Muscle layer of colon (tissue), 2 donors: ENCODE results near the gene CMIP.
"Not testable (repeated sequence)": the region's sequence is repeated elsewhere in the genome, so short reads cannot be mapped to it uniquely, and the experiment has no call there.

ENCODE experiments used
- H3K27ac ChIP-seq: one replicate; pipeline ENCODE4 v1.7.0; 2013; ENCODE audit warnings: low read depth, mild to moderate bottlenecking, low read length, moderate library complexity
- H3K27me3 ChIP-seq, 2 donors: one replicate each; pipeline ENCODE4 v1.7.0; 2013; ENCODE audit warnings: low read length in 2 of 2, mild to moderate bottlenecking in 2 of 2; ENCODE audit not compliant: insufficient read depth in 2 of 2, control insufficient read depth in 1 of 2
- H3K36me3 ChIP-seq: one replicate; pipeline ENCODE4 v1.7.0; 2013; ENCODE audit warnings: mild to moderate bottlenecking, low read length; ENCODE audit not compliant: insufficient read depth
- H3K4me1 ChIP-seq: one replicate; pipeline ENCODE4 v1.7.0; 2013; ENCODE audit warnings: mild to moderate bottlenecking, low read length; ENCODE audit not compliant: insufficient read depth
- H3K4me3 ChIP-seq, 2 donors: one replicate each; pipeline ENCODE4 v1.7.0; 2013; ENCODE audit warnings: low read length in 2 of 2, low read depth in 1 of 2, mild to moderate bottlenecking in 1 of 2, moderate library complexity in 1 of 2
- H3K9ac ChIP-seq: one replicate; pipeline ENCODE4 v1.7.0; 2013; ENCODE audit warnings: low read length
- H3K9me3 ChIP-seq: one replicate; pipeline ENCODE4 v1.7.0; 2013; ENCODE audit warnings: mild to moderate bottlenecking, low read length
- donor health status: abdominal sarcoma.
- donor health status: Adenocarcinoma of cecum.

CMIP gene

DNA sequence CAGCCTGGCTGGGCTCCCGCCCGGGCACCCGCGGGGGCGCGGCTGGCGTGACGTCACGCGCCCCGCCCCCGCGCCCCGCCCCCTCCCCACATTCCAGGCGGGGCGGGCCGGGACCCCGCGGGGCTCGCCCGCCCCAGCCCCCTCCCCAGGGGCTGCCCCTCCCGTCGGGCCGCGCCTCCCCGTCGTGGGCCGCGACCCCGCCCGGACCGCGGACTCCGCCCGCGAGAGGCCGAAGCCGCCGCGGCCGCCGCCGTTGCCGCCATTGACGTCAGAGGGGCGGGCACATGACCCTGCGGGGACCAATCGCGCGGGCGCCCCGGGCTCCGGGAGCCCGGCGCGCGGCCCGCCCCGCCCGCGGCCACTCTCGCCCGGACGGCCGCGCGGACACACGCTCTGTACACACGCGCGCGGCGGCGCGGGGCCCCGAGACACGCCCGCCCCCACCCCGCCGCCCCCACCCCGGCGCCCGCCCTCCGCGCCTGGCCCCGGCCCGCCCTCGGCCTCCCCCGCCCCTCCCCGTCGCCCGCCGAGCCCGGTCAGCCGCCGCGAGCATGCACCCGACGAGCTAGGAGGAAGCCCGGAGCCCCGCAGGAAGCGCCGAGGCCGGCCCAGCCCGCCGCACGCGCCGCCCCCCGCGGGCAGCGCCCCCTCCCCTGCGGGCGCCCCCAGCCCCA is at the start of gene CMIP:
CMIP (plus strand) TSS at position 361 of the 674 bp plus-strand sequence.
- H3K4me1 ChIP-seq = peaks cover 33% of the 10 kb centered on the region
- no peaks in the 10 kb centered on the region for H3K36me3 ChIP-seq
- H3K4me3 ChIP-seq = peak within 1 kb of the TSS; percentile 66 to 75
- H3K27me3 ChIP-seq = no peaks in the 10 kb centered on the region
- peak within 1 kb of the TSS; percentile 66 for H3K9ac ChIP-seq
- no peaks in the 10 kb centered on the region for H3K9me3 ChIP-seq
- H3K27ac ChIP-seq = peak within 1 kb of the TSS; percentile 86

DNA sequence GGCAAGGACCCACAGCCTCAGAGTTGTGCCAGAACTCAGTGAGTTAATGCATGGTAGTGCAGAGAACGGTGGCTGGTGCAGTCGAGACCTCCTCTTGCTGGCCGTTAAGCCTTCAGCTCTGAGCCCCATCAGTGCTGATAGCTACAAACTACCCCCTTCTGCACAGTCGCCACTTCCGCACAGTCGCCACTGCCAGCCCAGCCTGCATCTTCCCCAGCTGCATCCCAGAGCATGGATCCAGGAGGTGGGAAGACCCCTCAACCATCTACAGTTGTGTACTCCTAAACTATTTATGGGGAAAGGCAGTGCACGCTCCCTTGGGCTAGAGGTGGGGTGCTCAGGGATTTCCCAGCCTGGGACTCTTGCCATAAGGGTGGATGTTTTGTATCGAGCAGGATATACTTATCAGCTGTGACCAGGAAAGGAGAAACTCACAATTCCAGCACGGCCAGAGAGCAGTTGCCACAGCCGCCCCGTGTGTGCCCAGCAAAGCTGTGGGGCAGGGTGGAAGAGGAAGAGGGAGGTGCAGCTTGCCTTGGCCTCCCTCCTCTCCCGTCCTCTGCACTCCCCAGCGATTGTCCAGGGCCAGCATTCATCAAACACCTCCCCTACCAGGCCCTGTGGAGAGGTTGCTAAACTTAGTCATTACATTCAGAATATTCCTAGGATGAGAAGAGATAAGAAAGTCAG is 49.5 kb upstream of the CMIP start:
- no peaks in the 10 kb centered on the region for H3K9me3 ChIP-seq
- H3K4me1 ChIP-seq = no peaks in the 10 kb centered on the region
- H3K27me3 ChIP-seq = no peaks in the 10 kb centered on the region
- H3K27ac ChIP-seq = no peak overlapping the region
- no peak overlapping the region for H3K4me3 ChIP-seq
- no peak overlapping the region for H3K9ac ChIP-seq
- peaks cover 5% of the 10 kb centered on the region for H3K36me3 ChIP-seq

DNA sequence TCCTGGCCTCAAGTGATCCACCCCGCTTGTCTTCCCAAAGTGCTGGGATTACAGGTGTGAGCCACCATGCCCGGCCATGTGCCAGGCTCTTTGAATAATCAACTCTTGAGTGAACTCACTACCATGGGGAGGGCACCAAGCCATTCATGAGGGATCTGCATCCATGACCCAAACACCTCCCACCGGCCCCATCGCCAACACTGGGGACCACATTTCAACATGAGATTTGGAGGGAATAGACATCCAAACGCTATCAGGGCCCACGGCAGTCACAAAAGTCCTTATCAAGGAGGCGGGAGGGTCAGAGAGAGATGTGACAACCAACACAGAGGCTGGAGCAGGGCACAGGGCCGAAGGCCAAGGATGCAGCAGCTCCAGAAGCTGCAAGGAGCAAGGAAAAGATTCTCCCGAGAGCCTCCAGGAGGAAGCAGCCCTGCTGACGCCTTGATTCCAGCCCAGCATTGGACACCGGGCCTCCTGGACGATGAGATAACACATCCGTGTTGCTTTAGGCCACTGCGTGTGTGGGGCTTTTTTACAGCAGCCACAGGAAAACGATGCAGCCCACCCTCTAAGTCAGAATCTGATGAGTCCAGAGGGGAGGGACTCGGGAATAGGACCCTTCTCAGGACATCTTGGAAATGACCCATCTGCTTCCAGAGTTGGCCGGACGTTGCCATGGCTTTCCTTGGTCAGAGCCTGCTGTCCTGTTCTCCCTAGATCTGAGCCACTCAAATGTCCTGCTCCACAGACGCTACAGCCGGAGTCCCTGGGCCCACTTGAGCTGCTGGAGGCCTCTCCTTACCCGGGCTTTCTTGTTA is 47.3 kb upstream of the CMIP start:
- no peaks in the 10 kb centered on the region for H3K36me3 ChIP-seq
- H3K4me3 ChIP-seq = no peak overlapping the region
- H3K9ac ChIP-seq = no peak overlapping the region
- no peaks in the 10 kb centered on the region for H3K27me3 ChIP-seq
- no peaks in the 10 kb centered on the region for H3K4me1 ChIP-seq
- no peaks in the 10 kb centered on the region for H3K9me3 ChIP-seq
- H3K27ac ChIP-seq = no peak overlapping the region

DNA sequence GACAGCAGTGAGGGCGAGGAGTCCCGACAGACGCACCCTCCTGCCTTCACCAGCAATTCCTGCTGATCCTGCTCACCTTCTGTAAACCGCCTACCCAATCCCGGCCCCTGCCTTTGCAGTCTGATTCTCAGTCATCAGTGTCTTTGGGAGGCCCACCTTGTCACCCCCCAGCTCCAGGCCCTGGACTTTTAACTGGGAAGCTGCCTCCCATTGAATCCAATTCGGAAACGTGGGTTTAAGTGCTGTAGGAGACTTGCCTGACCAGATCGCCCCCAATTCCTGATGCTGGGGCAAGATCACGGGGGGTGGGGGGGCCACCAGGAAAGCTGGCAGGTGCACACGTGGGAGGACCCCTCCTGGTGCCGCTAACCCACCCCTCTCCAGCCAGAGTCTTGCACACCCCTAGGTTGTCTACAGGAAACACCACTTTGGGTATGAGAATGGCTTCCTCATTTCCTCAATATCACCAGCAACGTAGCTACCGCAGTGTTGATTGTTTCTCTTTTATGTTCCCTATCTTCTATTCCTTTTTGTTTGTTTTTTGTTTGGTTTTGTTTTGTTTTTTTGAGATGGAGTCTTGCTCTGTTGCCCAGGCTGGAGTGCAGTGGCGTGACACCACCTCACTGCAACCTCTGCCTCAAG is 46.6 kb upstream of the CMIP start:
- H3K4me1 ChIP-seq = no peaks in the 10 kb centered on the region
- no peak overlapping the region for H3K27ac ChIP-seq
- no peaks in the 10 kb centered on the region for H3K27me3 ChIP-seq
- no peaks in the 10 kb centered on the region for H3K36me3 ChIP-seq
- no peaks in the 10 kb centered on the region for H3K9me3 ChIP-seq
- H3K4me3 ChIP-seq = no peak overlapping the region
- no peak overlapping the region for H3K9ac ChIP-seq

DNA sequence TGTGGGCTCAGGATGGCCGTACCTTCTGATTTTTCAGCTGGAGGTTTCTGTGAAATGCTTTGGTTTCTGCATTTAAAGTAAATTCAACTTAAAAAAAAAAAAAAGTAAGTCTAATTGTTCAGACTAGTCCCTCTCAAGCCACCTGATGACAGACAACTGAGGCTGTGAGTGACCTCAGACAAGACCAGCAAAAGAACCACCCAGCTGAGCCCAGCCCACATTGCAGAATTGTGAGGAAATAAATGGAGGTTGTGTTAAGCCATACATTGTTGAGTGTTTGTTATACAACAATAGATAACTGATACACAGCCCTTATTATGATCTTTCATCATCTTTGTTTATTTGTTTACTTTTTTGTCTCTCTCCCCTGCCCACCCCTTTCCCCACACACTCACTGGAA is 44.7 kb upstream of the CMIP start:
- Histone ChIP-seq H3K4me1 (no peaks in the 10 kb centered on the region), H3K9ac (no peak overlapping the region), H3K27ac (no peak overlapping the region), H3K9me3 (no peaks in the 10 kb centered on the region), H3K36me3 (no peaks in the 10 kb centered on the region), H3K4me3 (no peak overlapping the region), H3K27me3 (no peaks in the 10 kb centered on the region)

DNA sequence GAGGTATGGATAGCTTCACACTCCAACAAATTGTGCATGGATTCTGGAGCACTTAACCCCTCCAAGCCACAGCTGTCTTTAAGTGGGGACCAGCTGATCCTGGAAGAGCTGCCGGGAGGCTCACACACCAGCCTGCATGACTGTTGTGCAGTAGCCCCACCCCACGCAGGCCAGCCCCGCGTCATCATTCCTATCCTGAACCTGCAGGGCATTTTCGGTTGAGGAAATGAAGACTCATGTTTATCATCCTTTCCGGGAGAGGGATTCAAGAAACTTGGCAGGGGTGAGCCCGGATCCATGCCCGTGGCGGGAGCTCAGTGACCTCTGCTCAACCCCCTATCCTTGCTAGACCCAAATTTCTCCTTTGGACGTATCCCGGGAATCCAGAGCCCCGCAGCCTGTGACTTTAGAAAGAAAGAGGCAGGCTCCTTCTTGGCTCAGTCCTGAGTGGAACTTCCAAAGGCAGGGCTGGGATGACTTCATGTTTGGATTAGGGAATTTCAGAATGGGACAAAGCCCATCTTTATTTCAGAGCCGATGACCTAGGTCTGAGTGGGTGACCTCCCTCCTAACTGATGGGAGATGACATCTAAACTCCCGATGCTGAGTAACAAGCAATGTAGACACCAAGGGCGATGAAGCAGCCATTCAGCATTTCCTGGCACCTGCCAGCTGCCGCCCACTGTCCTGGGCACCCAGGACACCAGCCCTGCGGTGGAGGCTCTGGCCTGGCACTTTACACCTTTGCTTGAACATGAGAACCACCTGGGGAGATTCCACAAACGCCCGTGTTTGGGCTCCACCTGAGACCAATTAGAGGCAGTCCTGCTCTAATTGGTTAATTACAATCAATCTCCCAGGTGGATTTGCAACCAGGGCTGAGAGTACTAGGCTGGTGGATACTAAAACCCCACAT is 43.3 kb upstream of the CMIP start:
- H3K9me3 ChIP-seq = no peaks in the 10 kb centered on the region
- H3K4me1 ChIP-seq = no peaks in the 10 kb centered on the region
- no peaks in the 10 kb centered on the region for H3K36me3 ChIP-seq
- H3K27me3 ChIP-seq = no peaks in the 10 kb centered on the region
- no peak overlapping the region for H3K27ac ChIP-seq
- no peak overlapping the region for H3K9ac ChIP-seq
- H3K4me3 ChIP-seq = no peak overlapping the region

DNA sequence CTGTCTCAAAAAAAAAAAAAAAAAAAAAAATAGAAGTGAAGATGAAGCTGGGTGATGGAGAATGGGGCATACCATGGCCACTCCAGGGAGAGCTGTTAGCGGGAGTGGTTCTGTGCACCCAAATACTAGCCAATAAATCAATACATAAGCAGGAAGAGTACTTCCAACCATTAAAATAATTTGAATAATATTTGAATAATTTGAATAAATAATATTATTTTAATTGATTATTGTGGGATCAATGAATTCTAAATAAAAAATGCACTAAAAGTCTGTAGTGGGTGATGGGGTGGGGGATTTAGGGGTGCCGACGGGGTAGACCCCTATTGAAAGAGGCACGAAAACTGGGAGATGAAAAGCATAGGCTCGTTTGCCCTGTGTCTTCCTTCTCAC is 41.4 kb upstream of the CMIP start:
- no peak overlapping the region for H3K4me3 ChIP-seq
- H3K27me3 ChIP-seq = no peaks in the 10 kb centered on the region
- no peak overlapping the region for H3K27ac ChIP-seq
- H3K9me3 ChIP-seq = no peaks in the 10 kb centered on the region
- H3K9ac ChIP-seq = no peak overlapping the region
- H3K4me1 ChIP-seq = no peaks in the 10 kb centered on the region
- H3K36me3 ChIP-seq = no peaks in the 10 kb centered on the region

DNA sequence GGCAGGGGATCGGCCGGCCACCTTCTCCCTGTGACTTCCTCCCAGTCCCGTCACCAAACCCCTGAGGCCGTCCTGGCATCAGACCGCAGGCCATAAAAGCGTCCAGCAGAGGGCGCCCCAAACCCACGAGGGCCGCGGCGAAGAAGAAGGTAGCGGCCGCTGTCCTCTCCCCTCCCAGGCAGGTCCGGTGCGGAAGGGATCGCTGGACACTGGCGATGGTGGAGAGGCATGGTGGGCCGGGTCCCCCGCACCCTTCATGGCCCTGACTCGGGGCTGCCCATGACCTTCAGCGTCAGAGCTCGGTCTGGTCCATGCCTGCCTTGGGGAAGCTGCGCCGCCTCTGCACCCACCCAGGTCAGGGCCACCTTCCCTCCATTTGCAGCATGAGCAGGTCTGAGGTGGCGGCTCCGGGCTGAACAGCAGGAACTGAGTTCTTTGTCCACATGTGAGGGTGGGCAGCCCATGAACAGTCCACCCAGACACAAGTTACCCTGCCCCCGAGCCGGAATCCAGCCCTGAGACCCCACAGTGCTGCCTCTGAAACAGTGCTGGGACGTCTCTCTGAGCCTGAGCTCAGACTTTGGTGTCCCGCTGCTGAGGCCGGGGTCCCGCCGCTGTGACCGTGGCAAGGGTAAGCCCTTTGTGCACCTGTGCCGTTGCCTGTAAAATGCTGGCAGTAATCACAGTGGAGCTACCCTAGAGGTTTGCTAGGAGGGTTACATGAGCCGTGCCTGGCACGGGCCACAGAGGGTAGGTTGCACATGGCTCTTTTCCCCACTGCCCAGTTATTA is 40.8 kb upstream of the CMIP start:
- no peaks in the 10 kb centered on the region for H3K9me3 ChIP-seq
- no peaks in the 10 kb centered on the region for H3K36me3 ChIP-seq
- peak overlapping the region; percentile 24 to 49 for H3K4me3 ChIP-seq
- H3K9ac ChIP-seq = no peak overlapping the region
- no peak overlapping the region for H3K27ac ChIP-seq
- H3K4me1 ChIP-seq = no peaks in the 10 kb centered on the region
- H3K27me3 ChIP-seq = no peaks in the 10 kb centered on the region

DNA sequence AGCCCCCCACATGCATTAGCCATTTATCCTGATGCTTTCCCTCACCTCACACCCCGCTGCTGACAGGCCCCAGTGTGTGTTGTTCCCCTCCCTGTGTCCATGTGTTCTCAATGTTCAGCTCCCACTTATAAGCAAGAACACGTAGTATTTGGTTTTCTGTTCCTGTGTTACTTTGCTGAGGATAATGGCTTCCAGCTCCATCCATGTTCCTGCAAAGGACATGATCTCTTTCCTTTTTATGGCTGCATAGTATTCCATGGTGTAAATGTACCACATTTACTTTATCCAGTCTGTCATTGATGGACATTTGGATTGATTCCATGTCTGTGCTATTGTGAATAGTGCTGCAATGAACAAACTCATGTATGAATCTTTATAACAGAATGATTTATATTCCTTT is 39.6 kb upstream of the CMIP start:
- H3K9ac ChIP-seq, H3K27ac ChIP-seq, H3K4me1 ChIP-seq, H3K4me3 ChIP-seq, H3K9me3 ChIP-seq, H3K36me3 ChIP-seq, H3K27me3 ChIP-seq: not testable (repeated sequence)

DNA sequence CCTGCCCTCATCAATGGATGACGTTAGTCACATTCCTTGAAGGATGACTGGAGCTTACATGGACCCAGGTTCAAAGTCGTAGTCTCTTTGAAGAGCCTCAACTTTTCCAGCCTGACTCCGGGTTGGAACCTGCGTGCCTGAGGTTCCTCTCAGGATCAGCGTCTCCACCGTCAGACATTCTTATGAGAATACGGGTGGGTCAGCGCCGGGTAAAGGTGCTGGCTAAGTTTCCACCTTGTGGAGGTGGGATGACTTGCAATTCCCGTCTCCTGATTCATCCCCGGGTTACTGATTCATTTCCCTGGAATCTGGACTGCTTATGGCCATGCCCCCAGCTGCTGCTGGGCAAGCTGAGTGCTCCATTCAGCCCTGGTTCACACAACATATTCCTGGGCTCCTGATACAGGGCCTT is 38.9 kb upstream of the CMIP start:
- H3K9me3 ChIP-seq = no peaks in the 10 kb centered on the region
- H3K4me1 ChIP-seq = no peaks in the 10 kb centered on the region
- H3K27ac ChIP-seq = no peak overlapping the region
- H3K27me3 ChIP-seq = no peaks in the 10 kb centered on the region
- no peaks in the 10 kb centered on the region for H3K36me3 ChIP-seq
- H3K4me3 ChIP-seq = no peak overlapping the region
- H3K9ac ChIP-seq = no peak overlapping the region
